Stimulated activated CD8-positive, alpha-beta memory T cell treated with anti-CD3 and anti-CD28 coated beads, Interleukin-12 subunit alpha, Interleukin-12 subunit beta, amount 100 ng/mL, for 4 hours (primary cell): ENCODE data around the gene TMEM45B.
"Not testable (repeated sequence)": the region's sequence is repeated elsewhere in the genome, so short reads cannot be mapped to it uniquely, and the experiment has no call there.

Source experiments
- DNase-seq: peaks from one replicate; pipeline ENCODE4 v3.0.0-alpha.2; 2020; ENCODE audit warnings: low read depth

Gene TMEM45B

GRCh38 chr11:129808241-129808640 is 7.4 kb upstream of the TMEM45B start:
- not testable (repeated sequence) for DNase-seq

DNA sequence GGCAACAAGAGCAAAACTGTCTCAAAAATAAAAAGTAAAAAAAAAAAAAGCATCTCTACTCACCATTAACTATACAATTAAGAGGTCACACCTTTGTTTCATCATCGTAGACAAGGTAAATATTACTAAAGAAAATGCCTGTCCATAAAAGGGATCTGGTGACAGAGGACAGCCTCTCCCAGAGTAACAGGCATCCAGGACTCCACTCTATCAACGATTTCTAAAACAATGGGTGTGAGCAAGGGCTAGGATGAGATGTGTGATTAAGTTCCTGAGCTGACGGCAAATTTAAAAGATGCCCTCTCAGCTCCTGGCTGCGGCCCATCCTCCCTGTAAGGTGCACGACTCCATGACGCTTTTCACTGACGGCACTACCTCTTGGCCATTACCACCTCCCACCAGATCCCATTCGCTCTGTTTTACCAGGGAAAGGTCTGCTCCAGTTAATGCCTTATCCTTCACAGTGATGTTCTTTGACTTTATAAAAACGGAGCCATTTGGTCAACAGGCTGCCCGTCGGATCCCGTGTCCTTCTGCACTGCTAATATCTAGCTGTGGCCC is 2.3 kb upstream of the TMEM45B start:
- DNase-seq, result no peak

DNA sequence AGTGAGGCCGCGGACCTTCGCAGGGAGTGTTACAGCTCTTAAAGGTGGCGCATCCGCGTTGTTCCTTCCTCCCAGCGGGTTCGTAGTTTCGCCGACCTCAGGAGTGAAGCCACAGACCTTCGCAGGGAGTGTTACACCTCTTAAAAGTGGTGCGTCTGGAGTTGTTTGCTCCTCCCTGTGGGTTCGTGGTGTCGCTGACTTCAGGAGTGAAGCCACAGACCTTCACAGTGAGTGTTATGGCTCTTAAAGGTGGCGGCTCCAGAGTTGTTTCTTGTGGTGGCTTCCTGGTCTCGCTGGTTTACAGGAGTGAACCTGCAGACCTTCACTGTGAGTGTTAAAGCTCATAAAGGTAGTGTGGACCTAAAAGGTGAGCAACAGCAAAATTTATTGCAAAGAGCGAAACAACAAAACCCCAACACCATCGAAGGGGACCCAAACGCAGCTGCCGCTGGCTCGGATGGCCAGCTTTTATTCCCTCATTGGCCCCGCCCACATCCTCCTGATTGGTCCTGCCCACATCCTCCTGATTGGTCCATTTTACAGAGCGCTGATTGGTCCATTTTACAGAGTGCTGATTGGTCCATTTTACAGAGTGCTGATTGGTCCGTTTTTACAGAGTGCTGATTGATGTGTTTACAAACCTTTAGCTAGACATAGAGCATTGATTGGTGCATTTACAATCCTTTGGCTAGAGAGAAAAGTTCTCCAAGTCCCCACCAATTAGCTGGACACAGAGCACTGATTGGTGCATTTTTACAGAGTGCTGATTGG is 1.2 kb upstream of the TMEM45B start:
- DNase-seq, result peak; percentile 7

- DNase-seq, result no peak
Observed at GRCh38 chr11:129817534-129818051, 1.9 kb downstream of the TMEM45B start.

DNA sequence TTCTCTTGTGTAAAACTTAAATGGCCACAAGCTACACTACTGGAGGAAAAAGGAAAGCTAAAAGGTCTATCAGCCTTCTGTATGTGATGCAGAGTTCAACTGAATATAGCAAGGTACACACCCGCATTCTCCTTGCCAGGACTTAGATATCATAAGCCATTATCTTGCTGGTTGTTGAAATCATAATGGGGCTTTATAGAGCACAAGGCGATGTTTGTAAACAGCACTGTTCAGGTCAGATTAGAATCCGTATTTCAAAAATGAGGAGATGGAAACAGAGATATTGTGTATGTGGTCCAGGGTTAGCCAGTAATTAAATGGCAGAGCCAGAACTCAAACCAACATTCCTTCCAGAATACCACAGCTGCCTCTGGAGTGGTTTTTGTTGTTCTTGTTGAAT is 2.6 kb downstream of the TMEM45B start:
- not testable (repeated sequence) for DNase-seq

GRCh38 chr11:129819237-129819636 is 3.6 kb downstream of the TMEM45B start:
- DNase-seq, result no peak

GRCh38 chr11:129820228-129820627 is 4.6 kb downstream of the TMEM45B start:
- not testable (repeated sequence) for DNase-seq

GRCh38 chr11:129823281-129823680 is 7.6 kb downstream of the TMEM45B start:
- DNase-seq, result not testable (repeated sequence)

DNA sequence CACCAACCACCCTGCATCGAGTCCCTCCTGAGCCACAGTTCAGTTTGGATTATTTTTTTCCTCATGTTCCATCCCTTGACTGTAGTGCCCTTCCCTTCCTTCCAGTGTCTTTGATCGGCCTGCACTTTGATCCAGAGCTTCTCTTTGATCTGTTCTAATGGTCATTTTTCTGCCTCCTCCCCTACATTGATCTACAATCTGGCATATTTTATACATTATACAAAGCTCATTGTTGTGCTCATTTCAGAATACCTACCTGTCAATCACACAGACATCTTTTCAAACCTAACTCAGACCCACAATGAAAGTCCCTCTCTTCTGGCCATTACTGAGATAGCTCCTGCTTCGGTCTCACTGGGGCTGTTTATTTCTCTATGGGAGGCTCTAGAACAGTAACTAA is 8.2 kb downstream of the TMEM45B start:
- DNase-seq, result not testable (repeated sequence)

DNA sequence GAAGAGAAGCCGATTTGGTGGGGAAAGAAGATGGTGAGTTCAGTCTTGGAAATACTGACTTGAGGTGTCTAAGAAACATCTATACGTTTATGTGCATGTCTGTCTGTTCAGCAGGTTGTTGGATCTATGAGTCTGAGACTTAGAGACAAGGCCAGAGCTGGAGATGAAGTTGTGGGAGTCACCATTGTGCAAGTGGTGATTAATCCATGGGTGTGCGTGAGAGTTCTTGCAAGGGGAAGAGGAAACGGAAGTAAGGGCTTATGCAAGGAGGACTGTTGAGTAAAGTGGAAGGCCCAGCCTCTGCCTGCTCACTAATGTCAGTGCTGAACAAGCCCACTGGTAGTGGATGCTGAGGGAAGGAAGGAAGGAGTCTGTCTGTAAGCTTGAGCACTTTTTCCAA is 9.7 kb downstream of the TMEM45B start:
- no peak for DNase-seq

DNA sequence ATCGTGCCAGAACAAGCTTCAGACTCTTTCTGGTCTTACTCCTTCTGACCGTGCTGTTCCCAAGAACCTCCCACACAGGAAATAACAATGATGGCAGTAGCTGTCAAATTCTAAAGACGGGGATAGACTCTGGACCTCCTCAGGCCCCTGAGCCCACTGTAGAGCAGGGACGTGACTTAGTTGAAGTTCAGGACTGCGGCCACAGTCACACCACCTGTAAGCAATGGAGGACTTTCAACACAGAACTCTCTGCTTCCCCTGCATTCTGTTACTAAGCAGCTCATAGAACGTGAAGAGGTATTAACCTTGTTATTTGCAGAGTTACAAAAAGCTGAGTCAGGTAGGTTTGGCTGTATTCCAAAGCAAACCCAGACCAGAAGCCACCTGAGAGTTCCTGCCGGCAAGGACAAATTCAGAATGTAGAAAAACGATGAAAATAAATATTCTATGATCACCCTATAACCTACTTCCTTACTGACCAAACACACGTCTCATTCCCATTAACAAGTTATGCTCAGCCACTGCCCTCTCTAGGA is 12.7 kb downstream of the TMEM45B start:
- no peak for DNase-seq

- DNase-seq, result not testable (repeated sequence)
Observed at GRCh38 chr11:129829497-129829896, 13.8 kb downstream of the TMEM45B start.

DNA sequence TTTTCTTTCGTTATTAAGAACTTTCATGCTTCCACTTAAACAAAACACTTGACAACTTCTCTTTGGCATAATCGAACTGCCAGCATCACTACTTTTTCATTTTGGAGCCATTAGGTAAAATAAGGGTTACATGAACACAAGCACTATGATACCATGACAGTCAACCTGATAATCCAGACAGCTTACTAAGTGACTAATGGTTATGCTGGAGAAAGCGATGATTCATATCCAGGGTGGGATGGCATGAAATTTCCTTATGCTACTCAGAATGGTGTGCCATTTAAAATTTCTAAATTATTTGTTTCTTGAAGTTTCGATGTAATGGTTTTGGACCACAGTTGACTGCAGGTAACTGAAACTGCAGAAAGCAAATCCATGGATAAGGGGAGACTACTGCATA is 15.6 kb downstream of the TMEM45B start:
- not testable (repeated sequence) for DNase-seq

- DNase-seq, result not testable (repeated sequence)
Observed at GRCh38 chr11:129833260-129833659, 17.6 kb downstream of the TMEM45B start.

DNA sequence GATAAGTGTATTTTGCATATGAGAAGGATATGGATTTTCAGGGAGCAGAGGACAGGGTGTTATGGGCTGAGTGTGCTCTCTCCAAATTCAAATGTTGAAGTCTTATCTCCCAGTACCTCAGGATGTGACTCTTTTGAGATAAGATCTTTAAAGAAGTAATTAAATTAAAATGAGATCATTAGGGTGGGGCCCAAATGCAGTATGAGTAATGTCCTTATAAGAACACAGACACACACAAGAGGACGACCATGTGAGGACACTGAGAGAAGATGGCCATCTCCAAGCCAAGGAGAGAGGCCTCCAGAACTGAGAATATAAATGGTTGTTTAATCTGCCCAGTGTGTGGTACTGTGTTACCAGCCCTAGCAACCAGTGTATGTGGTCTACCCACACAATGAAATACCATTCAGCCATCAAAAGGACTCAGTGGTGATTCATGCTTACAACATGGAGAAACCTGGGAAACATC is 20.8 kb downstream of the TMEM45B start:
- not testable (repeated sequence) for DNase-seq

- no peak for DNase-seq
Observed at GRCh38 chr11:129836979-129837378, 21.3 kb downstream of the TMEM45B start.

GRCh38 chr11:129840236-129840635 is 24.6 kb downstream of the TMEM45B start:
- no peak for DNase-seq

- no peak for DNase-seq
Observed at GRCh38 chr11:129842138-129842537, 26.5 kb downstream of the TMEM45B start.

GRCh38 chr11:129846508-129847335 is 31.1 kb downstream of the TMEM45B start:
- no peak for DNase-seq

GRCh38 chr11:129847361-129847760 is 31.7 kb downstream of the TMEM45B start:
- not testable (repeated sequence) for DNase-seq

DNA sequence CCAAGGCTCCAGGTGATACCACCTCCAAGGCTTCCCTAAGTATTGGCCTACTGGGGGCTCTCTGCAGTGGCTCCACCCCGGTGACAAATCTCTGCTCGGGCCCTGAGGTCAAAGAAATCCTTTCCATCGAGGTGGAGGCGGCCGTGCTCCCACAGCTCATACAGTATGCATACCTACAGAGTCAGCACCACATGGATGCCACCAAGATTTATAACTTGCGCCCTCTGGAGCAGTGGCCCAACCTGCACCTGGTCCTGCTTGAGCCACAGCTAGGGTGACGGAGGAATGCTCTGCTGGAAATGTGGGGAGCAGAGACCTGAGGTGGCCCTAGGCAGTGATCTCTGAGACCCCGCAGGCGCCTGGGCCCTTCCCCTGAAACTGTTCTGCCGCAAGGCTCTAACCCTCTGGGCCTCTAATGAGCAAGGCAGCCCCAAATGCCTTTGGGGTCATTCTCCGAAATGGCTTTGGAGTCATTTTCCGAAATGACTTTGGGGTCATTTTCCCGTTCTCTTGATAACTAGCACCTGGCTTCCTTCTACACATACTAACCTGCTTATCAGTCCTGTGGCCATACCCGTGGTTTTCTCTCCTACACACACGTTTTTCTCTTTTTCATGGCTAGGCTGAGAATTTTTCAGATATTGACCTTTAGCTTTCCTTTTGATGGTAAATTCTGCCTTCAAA is 33.9 kb downstream of the TMEM45B start:
- no peak for DNase-seq
